ENCODE results near the gene ZDHHC22.

The ZDHHC22 gene

DNA sequence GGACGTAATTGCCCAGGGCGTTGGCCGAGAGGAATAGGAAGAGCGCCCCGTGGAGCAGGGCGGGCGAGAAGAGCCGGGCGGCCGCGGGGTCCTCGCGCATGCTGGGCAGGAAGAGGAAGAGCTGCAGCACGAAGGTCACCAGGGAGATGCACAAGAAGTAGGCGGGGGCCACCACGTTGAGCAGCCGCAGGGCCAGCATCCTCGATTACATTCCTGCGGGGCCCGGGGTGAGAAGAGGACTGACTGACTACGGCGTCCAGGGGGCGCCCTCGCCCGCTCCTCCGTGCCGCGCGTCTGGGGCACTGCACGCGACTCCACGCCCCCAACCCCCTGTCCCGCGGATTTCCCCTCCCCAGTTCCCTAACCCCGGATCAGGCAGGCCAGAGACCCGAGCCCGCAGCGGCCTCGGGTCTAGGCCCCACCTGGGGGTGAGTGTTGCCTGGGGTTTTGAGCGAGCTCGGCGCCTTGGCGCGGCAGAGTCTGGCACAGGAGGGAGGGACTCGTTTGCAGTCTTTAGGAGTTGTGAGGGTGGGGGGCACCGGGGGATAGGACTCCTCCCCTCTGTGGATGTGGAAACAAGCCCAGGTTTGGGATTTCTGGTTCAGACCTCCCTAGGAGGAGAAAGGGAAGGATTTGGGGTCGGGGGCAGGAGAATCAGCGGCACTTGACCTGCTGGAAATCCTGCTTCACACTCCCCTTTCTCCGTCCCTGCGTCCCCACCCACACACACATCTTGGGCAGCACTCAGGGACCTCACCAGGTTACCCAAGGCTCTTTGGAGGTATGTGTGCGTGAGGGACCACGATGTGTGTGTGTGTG, 1.8 kb downstream of the ZDHHC22 start:
- H3K27me3 ChIP-seq, result peaks cover 0 to 95% of the 10 kb centered on the region in 2 donors
- H3K36me3 ChIP-seq, result no peaks in the 10 kb centered on the region
- H3K4me1 ChIP-seq, result peaks cover 0 to 30% (median 28%) of the 10 kb centered on the region in 4 donors
- intact Hi-C loops (cut with DNase I; ENCODE audit: low total_unique reads), result no loop called here
- peak in 1 of 2 donors; percentile 63 for DNase-seq
- no peak overlapping the region for H3K4me3 ChIP-seq
- no peak overlapping the region for H3K27ac ChIP-seq
- H3K9me3 ChIP-seq, result no peaks in the 10 kb centered on the region
- TF ChIP-seq, protein P1, sequence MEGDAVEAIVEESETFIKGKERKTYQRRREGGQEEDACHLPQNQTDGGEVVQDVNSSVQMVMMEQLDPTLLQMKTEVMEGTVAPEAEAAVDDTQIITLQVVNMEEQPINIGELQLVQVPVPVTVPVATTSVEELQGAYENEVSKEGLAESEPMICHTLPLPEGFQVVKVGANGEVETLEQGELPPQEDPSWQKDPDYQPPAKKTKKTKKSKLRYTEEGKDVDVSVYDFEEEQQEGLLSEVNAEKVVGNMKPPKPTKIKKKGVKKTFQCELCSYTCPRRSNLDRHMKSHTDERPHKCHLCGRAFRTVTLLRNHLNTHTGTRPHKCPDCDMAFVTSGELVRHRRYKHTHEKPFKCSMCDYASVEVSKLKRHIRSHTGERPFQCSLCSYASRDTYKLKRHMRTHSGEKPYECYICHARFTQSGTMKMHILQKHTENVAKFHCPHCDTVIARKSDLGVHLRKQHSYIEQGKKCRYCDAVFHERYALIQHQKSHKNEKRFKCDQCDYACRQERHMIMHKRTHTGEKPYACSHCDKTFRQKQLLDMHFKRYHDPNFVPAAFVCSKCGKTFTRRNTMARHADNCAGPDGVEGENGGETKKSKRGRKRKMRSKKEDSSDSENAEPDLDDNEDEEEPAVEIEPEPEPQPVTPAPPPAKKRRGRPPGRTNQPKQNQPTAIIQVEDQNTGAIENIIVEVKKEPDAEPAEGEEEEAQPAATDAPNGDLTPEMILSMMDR (IDR thresholded peaks at IDR 0.05), result peak in 1 of 2 experiments; percentile 20

DNA sequence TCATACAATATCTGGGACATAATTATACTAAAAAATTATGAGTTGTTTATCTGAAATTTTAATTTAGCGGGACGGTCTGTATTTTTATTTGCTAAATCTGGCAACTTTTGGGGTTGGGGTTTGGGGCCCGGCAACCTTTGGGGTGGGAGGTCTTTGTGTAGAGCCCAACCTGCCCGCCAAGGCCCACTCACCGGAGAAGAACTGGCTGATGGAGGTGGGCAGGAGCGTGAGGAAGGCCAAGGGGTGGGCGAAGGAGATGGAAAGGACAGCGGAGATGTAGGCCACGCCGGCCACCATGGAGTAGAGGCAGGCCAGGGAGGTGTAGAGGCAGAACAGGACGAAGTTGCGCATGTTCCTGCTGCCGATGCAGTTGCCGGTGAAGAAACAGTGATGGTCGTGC, 2.6 kb downstream of the ZDHHC22 start:
- DNase-seq, result peak in 1 of 2 donors; percentile 46
- no peak overlapping the region for H3K27ac ChIP-seq
- H3K4me1 ChIP-seq, result peaks cover 0 to 31% (median 28%) of the 10 kb centered on the region in 4 donors

DNA sequence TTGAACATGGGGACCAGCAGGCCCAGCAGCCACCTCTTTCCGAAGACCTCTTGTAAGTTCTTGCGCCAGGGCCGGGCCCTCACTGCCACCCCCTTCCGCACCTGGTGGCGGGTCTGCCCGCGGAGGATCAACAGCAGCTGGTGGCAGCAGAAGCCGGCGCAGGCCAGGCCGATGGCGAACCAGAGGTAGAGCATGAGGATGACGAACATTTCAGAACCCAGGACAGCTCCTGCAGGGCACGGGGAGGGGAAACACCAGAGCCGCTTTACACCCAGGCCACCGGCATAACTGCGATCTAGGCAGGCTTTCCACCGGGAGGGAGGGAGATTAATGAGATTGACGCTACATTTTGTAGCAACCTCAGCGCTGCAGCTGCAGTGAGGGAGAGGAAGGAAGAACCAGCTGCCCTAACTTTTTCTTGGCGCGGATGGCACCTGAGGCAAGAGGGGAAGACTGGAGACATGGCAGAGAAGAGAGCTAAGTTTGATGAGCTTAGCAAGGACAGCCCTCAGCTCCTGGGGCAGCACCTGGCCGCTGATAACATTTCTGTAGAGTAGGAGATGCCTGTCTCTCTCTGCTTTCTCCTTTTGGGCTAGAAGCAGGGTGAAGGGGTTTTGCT, 7.8 kb downstream of the ZDHHC22 start:
- DNase-seq, result peak in 1 of 2 donors; percentile 59
- intact Hi-C loops (cut with DNase I; ENCODE audit: low total_unique reads), result no loop called here
- Histone ChIP-seq H3K4me3 (no peak overlapping the region), H3K4me1 (peaks cover 0 to 5% (median 0%) of the 10 kb centered on the region in 4 donors), H3K27me3 (peaks cover 0 to 76% of the 10 kb centered on the region in 2 donors), H3K27ac (no peak overlapping the region), H3K9me3 (no peaks in the 10 kb centered on the region), H3K36me3 (no peaks in the 10 kb centered on the region)
- TF ChIP-seq, protein P1 (IDR thresholded peaks at IDR 0.05), result no peak

More for the DNA sequence above, 2.6 kb downstream of the ZDHHC22 start:
- Histone ChIP-seq H3K9me3 (no peaks in the 10 kb centered on the region), H3K36me3 (no peaks in the 10 kb centered on the region), H3K27me3 (peaks cover 0 to 95% of the 10 kb centered on the region in 2 donors), H3K4me3 (no peak overlapping the region)
- TF ChIP-seq, protein P1 (IDR thresholded peaks at IDR 0.05), result no peak
- intact Hi-C loops (cut with DNase I; ENCODE audit: low total_unique reads), result no loop called here

DNA sequence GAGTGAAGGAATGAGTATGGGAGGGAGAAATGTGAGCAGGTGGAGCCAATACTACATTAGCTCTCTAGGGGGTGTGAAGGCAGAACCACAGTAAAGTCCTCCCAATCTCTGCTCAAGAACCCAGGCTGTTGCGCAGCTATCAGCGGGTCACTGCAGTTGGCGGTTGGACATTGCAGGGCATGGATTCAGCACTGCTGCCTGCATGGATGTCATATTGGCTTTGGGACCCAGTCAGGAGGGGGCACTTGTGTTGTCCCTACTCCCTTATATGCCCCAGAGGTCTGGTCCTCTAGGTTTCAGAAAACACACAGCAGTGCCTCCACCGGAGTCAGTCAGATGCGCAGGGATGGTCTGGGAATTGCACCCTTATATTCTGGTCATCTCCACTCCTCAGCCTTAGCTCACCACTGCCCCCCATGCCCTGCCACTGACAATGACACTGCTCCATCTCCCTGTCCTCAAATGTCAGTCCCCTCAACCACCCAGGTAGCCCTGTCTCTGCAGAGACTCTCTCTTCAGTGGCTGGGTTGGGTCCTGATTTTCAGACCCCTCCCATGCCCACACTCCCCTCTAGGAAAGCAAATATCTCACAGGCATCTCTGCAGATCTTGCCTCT, 9.6 kb downstream of the ZDHHC22 start:
- Histone ChIP-seq H3K36me3 (no peaks in the 10 kb centered on the region), H3K9me3 (no peaks in the 10 kb centered on the region), H3K4me1 (peaks cover 0 to 5% (median 0%) of the 10 kb centered on the region in 4 donors), H3K27ac (no peak overlapping the region), H3K4me3 (no peak overlapping the region), H3K27me3 (peaks cover 0 to 57% of the 10 kb centered on the region in 2 donors)
- TF ChIP-seq, protein P1 (IDR thresholded peaks at IDR 0.05), result no peak
- DNase-seq, result no peak
- intact Hi-C loops (cut with DNase I; ENCODE audit: low total_unique reads), result no loop called here

DNA sequence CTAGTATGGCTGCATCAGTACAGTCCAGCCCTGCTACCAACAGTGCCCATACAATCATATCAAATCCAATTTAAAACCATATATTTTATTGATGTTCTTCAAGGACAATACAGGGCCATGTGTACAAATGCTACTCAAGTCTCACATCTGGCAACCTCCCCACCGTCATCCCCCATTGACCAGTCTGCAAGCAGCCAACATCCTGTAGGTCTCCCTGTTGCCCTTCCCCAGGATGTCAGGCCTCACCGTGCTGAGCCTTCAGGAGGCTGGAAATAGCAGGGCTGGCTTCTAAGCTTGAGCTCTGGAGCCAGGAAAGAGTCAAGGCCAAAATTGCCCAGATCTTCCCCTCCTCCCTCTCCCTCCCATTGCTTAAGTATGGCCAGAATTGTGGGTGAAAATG, 10.4 kb downstream of the ZDHHC22 start:
- no peak for DNase-seq
- TF ChIP-seq, protein P1 (IDR thresholded peaks at IDR 0.05), result no peak
- Histone ChIP-seq H3K9me3 (no peaks in the 10 kb centered on the region), H3K27ac (no peak overlapping the region), H3K4me1 (peaks cover 0 to 5% (median 0%) of the 10 kb centered on the region in 4 donors), H3K4me3 (no peak overlapping the region), H3K36me3 (no peaks in the 10 kb centered on the region), H3K27me3 (peaks cover 0 to 50% of the 10 kb centered on the region in 2 donors)
- intact Hi-C loops (cut with DNase I; ENCODE audit: low total_unique reads), result no loop called here
